Esophagus squamous epithelium (tissue), 5 donors: Measurements from ENCODE around the gene MYO1B. TPM values are rescaled to one million over a fixed set of nuclear protein-coding genes. Genes with fewer than 3 reads are reported as not detected.

Experiments
- DNase-seq: peaks from one replicate; lab custom pipeline; 2025; lab: John Stamatoyannopoulos, UW
- H3K27ac ChIP-seq, 4 donors: fragments of 200-600 bp; sonication (generic); one replicate each; pipeline ENCODE4 v1.5.1; 2016 to 2019; ENCODE audit warnings: mild to moderate bottlenecking in 1 of 4
- H3K27me3 ChIP-seq, 4 donors: fragments of 200-600 bp; sonication (generic); 1 replicate in 3 of 4; 2 replicates in 1 of 4; pipeline versions ENCODE4 v1.5.1 to v1.6.0; 2017 to 2021; ENCODE audit warnings: antibody characterized with exemption in 1 of 4
- H3K36me3 ChIP-seq, 3 donors: fragments of 200-600 bp; sonication (generic); one replicate each; pipeline ENCODE4 v1.5.1; 2016 to 2019
- H3K4me1 ChIP-seq, 3 donors: fragments of 200-600 bp; sonication (generic); one replicate each; pipeline ENCODE4 v1.5.1; 2017 to 2019
- H3K4me3 ChIP-seq, 4 donors: fragments of 200-600 bp; sonication (generic); 1 replicate in 3 of 4; 2 replicates in 1 of 4; pipeline ENCODE4 v1.5.1; 2016 to 2019; ENCODE audit warnings: mild to moderate bottlenecking in 2 of 4, moderate library complexity in 1 of 4
- H3K9me3 ChIP-seq, 3 donors: fragments of 200-600 bp; sonication (generic); one replicate each; pipeline ENCODE4 v1.5.1; 2016 to 2019
- CTCF ChIP-seq, 6 experiments: fragments of 450-650 bp in 4 of 6; fragments of 200-600 bp in 2 of 6; sonication (generic) in 2 of 6; IDR thresholded peaks; one replicate each; pipeline ENCODE4 v1.5.1; 2016 to 2019; ENCODE audit warnings: antibody characterized with exemption in 6 of 6, mild to moderate bottlenecking in 4 of 6, moderate library complexity in 4 of 6
- POLR2A ChIP-seq, 4 donors: fragments of 450-650 bp; IDR thresholded peaks; one replicate each; pipeline ENCODE4 v1.6.1; 2017; ENCODE audit warnings: antibody characterized with exemption in 4 of 4, mild to moderate bottlenecking in 4 of 4, moderate library complexity in 3 of 4
- WGBS, 2 donors: methylation state at CpG; one replicate each; pipeline ENCODE4 v1.1.5; 2018; 5-methylcytosine and 5-hydroxymethylcytosine counted together
- intact Hi-C: fragments of 100-400 bp; cut with DNase I; formaldehyde crosslinking; loops from one replicate; pipeline ENCODE4 v1.15.0; 2022
- total RNA-seq, 4 donors: library from RNA; depleted of rRNA; stranded (reverse); fragments of >200 nt; gene quantifications; one replicate each; pipeline ENCODE4 v1.1.0, GENCODE V29; 2016
- donor health status: DM: yes; HTN: yes; CAD: no.

The MYO1B gene
- total RNA-seq, 4 donors from 2014 or later: 24.6 to 152 (median 37.5) TPM

GRCh38 chr2:191218292-191218898 is 26.8 kb upstream of the MYO1B start:
- intact Hi-C loops: no loop called here
- DNase-seq: no peak
- WGBS, 2 donors: 50 to 53% methylated on average over 5 of the region's 5 CpGs

GRCh38 chr2:191220671-191221070 is 24.5 kb upstream of the MYO1B start:
- DNase-seq: no peak
- intact Hi-C loops: loop anchor here (10.0 kb wide), 1 partner anchor 46 kb away; no protein-coding TSS in a partner anchor
- Histone ChIP-seq H3K4me3 (no peak overlapping the region), H3K27ac (no peak overlapping the region), H3K27me3 (no peaks in the 10 kb centered on the region), H3K36me3 (no peaks in the 10 kb centered on the region), H3K9me3 (no peaks in the 10 kb centered on the region), H3K4me1 (peaks cover 4 to 26% (median 8%) of the 10 kb centered on the region in 3 donors)
- TF ChIP-seq CTCF (IDR thresholded peaks at IDR 0.05) (no peak), POLR2A (IDR thresholded peaks at IDR 0.05) (no peak)
- WGBS, 2 donors: 85 to 92% methylated on average over 2 of the region's 2 CpGs

More at GRCh38 chr2:191218292-191218898, 26.8 kb upstream of the MYO1B start:
- TF ChIP-seq POLR2A (IDR thresholded peaks at IDR 0.05) (no peak), CTCF (IDR thresholded peaks at IDR 0.05) (peak in 5 of 6 experiments; percentile 26 to 48 (median 36))
- H3K27ac ChIP-seq: no peak overlapping the region
- H3K9me3 ChIP-seq: no peaks in the 10 kb centered on the region
- no peak overlapping the region for H3K4me3 ChIP-seq
- peaks cover 4 to 30% (median 8%) of the 10 kb centered on the region in 3 donors for H3K4me1 ChIP-seq
- no peaks in the 10 kb centered on the region for H3K36me3 ChIP-seq
- no peaks in the 10 kb centered on the region for H3K27me3 ChIP-seq

- Histone ChIP-seq H3K9me3 (no peaks in the 10 kb centered on the region), H3K36me3 (no peaks in the 10 kb centered on the region), H3K4me1 (peaks cover 4 to 19% (median 4%) of the 10 kb centered on the region in 3 donors), H3K27me3 (no peaks in the 10 kb centered on the region), H3K27ac (no peak overlapping the region), H3K4me3 (no peak overlapping the region)
- DNase-seq: no peak
- WGBS, 2 donors: 70 to 71% methylated on average over 5 of the region's 5 CpGs
- TF ChIP-seq POLR2A (IDR thresholded peaks at IDR 0.05): no peak
- no peak for TF ChIP-seq CTCF (IDR thresholded peaks at IDR 0.05)
- intact Hi-C loops: loop anchor here (10.0 kb wide), 1 partner anchor 47 kb away; no protein-coding TSS in a partner anchor
Measured at GRCh38 chr2:191221666-191222065, 23.5 kb upstream of the MYO1B start.

- H3K4me3 ChIP-seq: no peak overlapping the region
- H3K36me3 ChIP-seq: no peaks in the 10 kb centered on the region
- no peak for DNase-seq
- intact Hi-C loops: loop anchor here (10.0 kb wide), 1 partner anchor 48 kb away; no protein-coding TSS in a partner anchor
- WGBS, 2 donors: 27 to 38% methylated on average over 4 of the region's 4 CpGs
- peaks cover 4 to 18% (median 4%) of the 10 kb centered on the region in 3 donors for H3K4me1 ChIP-seq
- no peaks in the 10 kb centered on the region for H3K9me3 ChIP-seq
- H3K27me3 ChIP-seq: no peaks in the 10 kb centered on the region
- TF ChIP-seq POLR2A (IDR thresholded peaks at IDR 0.05): no peak
- TF ChIP-seq CTCF (IDR thresholded peaks at IDR 0.05): no peak
- H3K27ac ChIP-seq: peak overlapping the region in 2 of 4 donors; percentile 4 to 26
Measured at GRCh38 chr2:191222507-191222906, 22.7 kb upstream of the MYO1B start.

- TF ChIP-seq POLR2A (IDR thresholded peaks at IDR 0.05) (no peak), CTCF (IDR thresholded peaks at IDR 0.05) (no peak)
- H3K9me3 ChIP-seq: no peaks in the 10 kb centered on the region
- no peak overlapping the region for H3K4me3 ChIP-seq
- DNase-seq: no peak
- H3K27me3 ChIP-seq: no peaks in the 10 kb centered on the region
- H3K36me3 ChIP-seq: no peaks in the 10 kb centered on the region
- peak overlapping the region in 2 of 4 donors; percentile 4 to 26 for H3K27ac ChIP-seq
- peaks cover 0 to 16% (median 4%) of the 10 kb centered on the region in 3 donors for H3K4me1 ChIP-seq
- intact Hi-C loops: loop anchor here (10.0 kb wide), 1 partner anchor 48 kb away; no protein-coding TSS in a partner anchor
- WGBS, 2 donors: 87 to 89% methylated on average over 2 to 3 of the region's 3 CpGs
Measured at GRCh38 chr2:191222952-191223351, 22.3 kb upstream of the MYO1B start.
